ENCODE results near the gene SMIM41.

GRCh38 chr12:52035926-52036325, 43.6 kb upstream of the SMIM41 start:
- TF ChIP-seq ESRRA (IDR thresholded peaks at IDR 0.05; ENCODE audit: borderline replicate concordance, low read length), result no peak
- TF ChIP-seq POLR2A (IDR thresholded peaks at IDR 0.05; ENCODE audit: low read length), result no peak
- no peak for TF ChIP-seq ZNF302 (CRISPR knock-in tag; IDR thresholded peaks at IDR 0.05)
- TF ChIP-seq ZFP36 (IDR thresholded peaks at IDR 0.05; ENCODE audit: borderline replicate concordance, partially characterized antibody), result no peak
- no peak for TF ChIP-seq CTCF (IDR thresholded peaks at IDR 0.05)
- no peak for TF ChIP-seq EHF (CRISPR knock-in tag; IDR thresholded peaks at IDR 0.05)
- TF ChIP-seq MAX (IDR thresholded peaks at IDR 0.05), result no peak
- TF ChIP-seq CHD2 (IDR thresholded peaks at IDR 0.05; ENCODE audit: low read length, partially characterized antibody), result no peak
- TF ChIP-seq POLR2AphosphoS2 (conservative IDR thresholded peaks at IDR 0.05; ENCODE audit: low read length), result no peak
- TF ChIP-seq PBX3 (IDR thresholded peaks at IDR 0.05), result no peak
- no peak for TF ChIP-seq RNF2 (IDR thresholded peaks at IDR 0.05; ENCODE audit: borderline replicate concordance, low read depth)
